Right cardiac atrium (tissue), 5 donors: ENCODE data around the gene ZNF653. TPM values are rescaled to one million over a fixed set of nuclear protein-coding genes. Genes with fewer than 3 reads are reported as not detected.

ENCODE experiments used
- ATAC-seq, 2 donors: fragments of 200-7000 bp; cut with Tn5 transposase; one replicate each; pipeline versions ENCODE4 v1.8.0 to v1.9.1; 2020; ENCODE audit warnings: moderate library complexity in 2 of 2, mild to moderate bottlenecking in 1 of 2
- DNase-seq, 3 donors: peaks; one replicate each; pipeline ENCODE4 v3.0.0-alpha.2; 2020
- H3K27ac ChIP-seq: one replicate; pipeline ENCODE4 v1.5.1; 2013; ENCODE audit warnings: mild to moderate bottlenecking, low read length, control low read depth, moderate library complexity
- H3K27me3 ChIP-seq: one replicate; pipeline ENCODE4 v1.6.1; 2013; ENCODE audit not compliant: control insufficient read depth, insufficient read depth
- H3K4me1 ChIP-seq: one replicate; pipeline ENCODE4 v1.6.1; 2013; ENCODE audit warnings: low read length; ENCODE audit not compliant: control insufficient read depth, insufficient read depth
- H3K4me3 ChIP-seq: one replicate; pipeline ENCODE4 v1.5.1; 2013; ENCODE audit warnings: low read length, control low read depth
- H3K9me3 ChIP-seq: one replicate; pipeline ENCODE4 v1.6.1; 2013; ENCODE audit warnings: low read length; ENCODE audit not compliant: control insufficient read depth
- WGBS: extraction: QIAGEN DNeasy Blood & Tissue Kit; methylation state at CpG from one replicate; pipeline ENCODE4 v1.1.7; 2013; 5-methylcytosine and 5-hydroxymethylcytosine counted together
- intact Hi-C, 4 donors: fragments of 100-400 bp; cut with DNase I; formaldehyde crosslinking; loops; one replicate each; pipeline versions ENCODE4 v1.11.0 to v1.14.0; 2022 to 2023
- polyA plus RNA-seq: library from polyadenylated mRNA; stranded (reverse); fragments of 200-250 nt; gene quantifications from one replicate; pipeline ENCODE4 v1.2.3, GENCODE V29; 2013
- total RNA-seq, 4 donors: library from RNA; stranded (reverse); fragmentation: NEBNext Ultra II Directional; extraction: Animal tissue kit (Norgen Biotek cat#: 25700); gene quantifications; one replicate each; pipeline ENCODE4 v1.2.1, GENCODE V29; 2021
- donor health status: healthy with polysubstance abuse.
- donor health status: DM: no; HTN: yes; CAD: no.
- donor health status: DM: no; HTN: no; CAD: no.
- donor health status: DM: no; HTN: yes; CAD: no; lungs with severe emphysema.
- donor health status: DM: yes; HTN: yes; CAD: no.

Gene ZNF653
- total and polyA plus RNA-seq, 5 donors, result 3.1 to 5.4 (median 4.5) TPM

GRCh38 chr19:11539495-11540365 is 34.1 kb upstream of the ZNF653 start:
- DNase-seq, result peak; percentile 56 to 77 (median 77)
- Histone ChIP-seq H3K4me1 (no peaks in the 10 kb centered on the region), H3K4me3 (peak overlapping the region; percentile 40), H3K27me3 (no peaks in the 10 kb centered on the region), H3K9me3 (no peaks in the 10 kb centered on the region), H3K27ac (peak overlapping the region; percentile 68)
- ATAC-seq, result peak; percentile 60 to 65
- intact Hi-C loops, result no loop called here
- WGBS, result 8% methylated on average over 36 of the region's 36 CpGs

- DNase-seq, result peak; percentile 83 to 91 (median 89)
- Histone ChIP-seq H3K9me3 (no peaks in the 10 kb centered on the region), H3K4me1 (no peaks in the 10 kb centered on the region), H3K27ac (peak within 1 kb of the TSS; percentile 68), H3K4me3 (peak within 1 kb of the TSS; percentile 40), H3K27me3 (no peaks in the 10 kb centered on the region)
- ATAC-seq, result peak; percentile 72 to 75
- WGBS, result 16% methylated on average over 21 of the region's 21 CpGs
- intact Hi-C loops, result no loop called here
Observed at GRCh38 chr19:11538232-11539036, 32.8 kb upstream of the ZNF653 start, which contains the start of gene CNN1. Gene CNN1, plus strand, starts transcription at chr19:11538851. Its CDS starts 77 bp downstream, at chr19:11538928.

- WGBS, result 10% methylated on average over 54 of the region's 54 CpGs
- no peaks in the 10 kb centered on the region for H3K27me3 ChIP-seq
- H3K4me1 ChIP-seq, result no peaks in the 10 kb centered on the region
- intact Hi-C loops, result no loop called here
- ATAC-seq (peak; percentile 84 to 88), DNase-seq (peak; percentile 93 to 97 (median 97))
- no peaks in the 10 kb centered on the region for H3K9me3 ChIP-seq
- peak overlapping the region; percentile 81 for H3K27ac ChIP-seq
- H3K4me3 ChIP-seq, result peak overlapping the region; percentile 9
Observed at GRCh38 chr19:11535792-11536595, 30.4 kb upstream of the ZNF653 start.

GRCh38 chr19:11534948-11535347 is 29.3 kb upstream of the ZNF653 start:
- intact Hi-C loops, result no loop called here

GRCh38 chr19:11534538-11534937 is 28.9 kb upstream of the ZNF653 start:
- intact Hi-C loops, result no loop called here
- Histone ChIP-seq H3K4me1 (no peaks in the 10 kb centered on the region), H3K27me3 (no peaks in the 10 kb centered on the region), H3K27ac (no peak overlapping the region), H3K4me3 (no peak overlapping the region), H3K9me3 (no peaks in the 10 kb centered on the region)
- WGBS, result 86% methylated on average over 1 of the region's 1 CpG
- DNase-seq, result no peak
- no peak for ATAC-seq

More at GRCh38 chr19:11534948-11535347, 29.3 kb upstream of the ZNF653 start:
- ATAC-seq, result no peak
- Histone ChIP-seq H3K27ac (peak overlapping the region; percentile 70), H3K4me3 (no peak overlapping the region), H3K4me1 (no peaks in the 10 kb centered on the region), H3K27me3 (no peaks in the 10 kb centered on the region), H3K9me3 (no peaks in the 10 kb centered on the region)
- 38% methylated on average over 5 of the region's 5 CpGs for whole genome bisulfite sequencing
- no peak for DNase-seq

- 26% methylated on average over 9 of the region's 9 CpGs for whole genome bisulfite sequencing
- H3K27me3 ChIP-seq, result no peaks in the 10 kb centered on the region
- no peak overlapping the region for H3K27ac ChIP-seq
- DNase-seq (peak; percentile 85 to 91 (median 89)), ATAC-seq (peak; percentile 49 to 53)
- no peaks in the 10 kb centered on the region for H3K9me3 ChIP-seq
- intact Hi-C loops, result no loop called here
- no peak overlapping the region for H3K4me3 ChIP-seq
- peaks cover 3% of the 10 kb centered on the region for H3K4me1 ChIP-seq
Observed at GRCh38 chr19:11530432-11530831, 24.8 kb upstream of the ZNF653 start.

GRCh38 chr19:11528551-11529341 is 23.1 kb upstream of the ZNF653 start, which contains the start of gene ECSIT:
Gene ECSIT, minus strand, starts transcription at chr19:11529134. Its CDS starts 9,964 bp downstream, at chr19:11519170.
- Histone ChIP-seq H3K27me3 (no peaks in the 10 kb centered on the region), H3K4me3 (peak within 1 kb of the TSS; percentile 96), H3K4me1 (peaks cover 3% of the 10 kb centered on the region), H3K27ac (peak within 1 kb of the TSS; percentile 99), H3K9me3 (no peaks in the 10 kb centered on the region)
- under 1% methylated on average over 47 of the region's 47 CpGs for WGBS
- DNase-seq, result peak; percentile 98 to 99 (median 99)
- peak; percentile 99 for ATAC-seq
- intact Hi-C loops, result no loop called here

- 96% methylated on average over 9 of the region's 9 CpGs for WGBS
- ATAC-seq, result peak in 1 of 2 donors; percentile 22
- Histone ChIP-seq H3K4me3 (no peak overlapping the region), H3K27me3 (no peaks in the 10 kb centered on the region), H3K9me3 (no peaks in the 10 kb centered on the region), H3K4me1 (no peaks in the 10 kb centered on the region), H3K27ac (no peak overlapping the region)
- DNase-seq, result no peak
- intact Hi-C loops, result no loop called here
Observed at GRCh38 chr19:11519138-11519537, 13.5 kb upstream of the ZNF653 start.

GRCh38 chr19:11513946-11514345 is 8.3 kb upstream of the ZNF653 start:
- WGBS, result 96% methylated on average over 20 of the region's 20 CpGs

GRCh38 chr19:11510444-11510843 is 4.8 kb upstream of the ZNF653 start:
- ATAC-seq, result no peak
- no peak overlapping the region for H3K27ac ChIP-seq
- intact Hi-C loops, result no loop called here

More at GRCh38 chr19:11513946-11514345, 8.3 kb upstream of the ZNF653 start:
- Histone ChIP-seq H3K27ac (no peak overlapping the region), H3K9me3 (no peaks in the 10 kb centered on the region), H3K27me3 (no peaks in the 10 kb centered on the region), H3K4me3 (no peak overlapping the region), H3K4me1 (no peaks in the 10 kb centered on the region)
- ATAC-seq (no peak), DNase-seq (no peak)
- intact Hi-C loops, result no loop called here

More at GRCh38 chr19:11510444-11510843, 4.8 kb upstream of the ZNF653 start:
- 93% methylated on average over 8 of the region's 8 CpGs for WGBS
- no peaks in the 10 kb centered on the region for H3K9me3 ChIP-seq
- no peak for DNase-seq
- H3K4me3 ChIP-seq, result no peak overlapping the region
- no peaks in the 10 kb centered on the region for H3K27me3 ChIP-seq
- H3K4me1 ChIP-seq, result no peaks in the 10 kb centered on the region
